Upper lobe of left lung (tissue), 6 donors: ENCODE results near the gene CACNA2D1. TPM values are rescaled to one million over a fixed set of nuclear protein-coding genes. Genes with fewer than 3 reads are reported as not detected.

Source experiments
- ATAC-seq, 2 donors: fragments of 200-7000 bp; cut with Tn5 transposase; one replicate each; pipeline ENCODE4 v1.9.1; 2022; ENCODE audit warnings: mild to moderate bottlenecking in 2 of 2, moderate library complexity in 2 of 2; ENCODE audit not compliant: low FRiP score in 2 of 2
- DNase-seq, 2 donors: peaks; one replicate each; pipeline ENCODE4 v3.0.0-alpha.2; 2019 to 2020
- H3K27ac ChIP-seq, 4 donors: fragments of 200-600 bp; sonication (generic); one replicate each; pipeline ENCODE4 v1.5.1; 2016 to 2019
- H3K27me3 ChIP-seq, 4 donors: fragments of 200-600 bp; sonication (generic); one replicate each; pipeline ENCODE4 v1.5.1; 2017 to 2019
- H3K36me3 ChIP-seq, 4 donors: fragments of 200-600 bp; sonication (generic); one replicate each; pipeline ENCODE4 v1.5.1; 2016 to 2019
- H3K4me1 ChIP-seq, 4 donors: fragments of 200-600 bp; sonication (generic); one replicate each; pipeline ENCODE4 v1.5.1; 2018 to 2019
- H3K4me3 ChIP-seq, 4 donors: fragments of 200-600 bp; sonication (generic); one replicate each; pipeline ENCODE4 v1.5.1; 2017 to 2019; ENCODE audit warnings: mild to moderate bottlenecking in 2 of 4, moderate library complexity in 1 of 4
- H3K9me3 ChIP-seq, 4 donors: fragments of 200-600 bp; sonication (generic); one replicate each; pipeline ENCODE4 v1.5.1; 2018 to 2019
- CTCF ChIP-seq, 6 experiments: fragments of 450-650 bp in 4 of 6; fragments of 200-600 bp in 2 of 6; sonication (generic) in 2 of 6; IDR thresholded peaks; one replicate each; pipeline ENCODE4 v1.5.1; 2016 to 2019; ENCODE audit warnings: antibody characterized with exemption in 6 of 6
- EP300 ChIP-seq, 4 donors: sonication (generic); formaldehyde crosslinking; IDR thresholded peaks; one replicate each; pipeline ENCODE4 v1.5.1; 2017; ENCODE audit warnings: antibody characterized with exemption in 4 of 4, control low read depth in 2 of 4
- POLR2A ChIP-seq, 4 donors: fragments of 450-650 bp; IDR thresholded peaks; one replicate each; pipeline ENCODE4 v1.5.1; 2016 to 2017; ENCODE audit warnings: antibody characterized with exemption in 4 of 4, mild to moderate bottlenecking in 2 of 4
- POLR2AphosphoS5 ChIP-seq, 2 donors: sonication (generic); formaldehyde crosslinking; IDR thresholded peaks; one replicate each; pipeline ENCODE4 v1.5.1; 2017; ENCODE audit warnings: antibody characterized with exemption in 2 of 2
- WGBS, 2 donors: methylation state at CpG; one replicate each; pipeline ENCODE4 v1.1.5; 2017 to 2018; 5-methylcytosine and 5-hydroxymethylcytosine counted together
- total RNA-seq, 6 donors: library from RNA; depleted of rRNA in 4 of 6; stranded (reverse); fragments of >200 nt in 4 of 6; gene quantifications; one replicate each; pipeline versions ENCODE4 v1.1.0 to v1.2.1, GENCODE V29; 2016 to 2021
- donor health status: DM: no; HTN: no; CAD: no; lungs with moderate emphysema.
- donor health status: DM: no; HTN: yes; CAD: no; lungs with severe emphysema.

CACNA2D1 gene
- total RNA-seq, 6 donors from 2014 or later: 6.7 to 85.9 (median 9.6) TPM

- Histone ChIP-seq H3K4me3 (no peak overlapping the region), H3K9me3 (no peaks in the 10 kb centered on the region), H3K4me1 (no peaks in the 10 kb centered on the region), H3K36me3 (no peaks in the 10 kb centered on the region), H3K27ac (no peak overlapping the region), H3K27me3 (no peaks in the 10 kb centered on the region)
- 81 to 94% methylated on average over 2 of the region's 2 CpGs for WGBS, 2 donors
- TF ChIP-seq EP300 (IDR thresholded peaks at IDR 0.05) (no peak), CTCF (IDR thresholded peaks at IDR 0.05) (no peak), POLR2AphosphoS5 (IDR thresholded peaks at IDR 0.05) (no peak), POLR2A (IDR thresholded peaks at IDR 0.05) (no peak)
- DNase-seq (no peak), ATAC-seq (no peak)
Observed at GRCh38 chr7:82317760-82318159, 125.8 kb downstream of the CACNA2D1 start.

GRCh38 chr7:82317257-82317721 is 126.3 kb downstream of the CACNA2D1 start:
- no peaks in the 10 kb centered on the region for H3K27me3 ChIP-seq
- ATAC-seq (no peak), DNase-seq (no peak)
- H3K27ac ChIP-seq: no peak overlapping the region
- H3K9me3 ChIP-seq: no peaks in the 10 kb centered on the region
- H3K36me3 ChIP-seq: no peaks in the 10 kb centered on the region
- no peaks in the 10 kb centered on the region for H3K4me1 ChIP-seq
- no peak overlapping the region for H3K4me3 ChIP-seq
- TF ChIP-seq POLR2A (IDR thresholded peaks at IDR 0.05): no peak
- WGBS, 2 donors: 74 to 82% methylated on average over 3 of the region's 3 CpGs

- DNase-seq (no peak), ATAC-seq (no peak)
- no peaks in the 10 kb centered on the region for H3K4me1 ChIP-seq
- TF ChIP-seq POLR2A (IDR thresholded peaks at IDR 0.05) (no peak), CTCF (IDR thresholded peaks at IDR 0.05) (no peak), EP300 (IDR thresholded peaks at IDR 0.05) (no peak), POLR2AphosphoS5 (IDR thresholded peaks at IDR 0.05) (no peak)
- 77 to 88% methylated on average over 1 of the region's 1 CpG for WGBS, 2 donors
- no peaks in the 10 kb centered on the region for H3K9me3 ChIP-seq
- no peak overlapping the region for H3K27ac ChIP-seq
- no peaks in the 10 kb centered on the region for H3K27me3 ChIP-seq
- no peaks in the 10 kb centered on the region for H3K36me3 ChIP-seq
- H3K4me3 ChIP-seq: no peak overlapping the region
Observed at GRCh38 chr7:82313269-82313668, 130.3 kb downstream of the CACNA2D1 start.

- H3K27me3 ChIP-seq: no peaks in the 10 kb centered on the region
- DNase-seq (no peak), ATAC-seq (no peak)
- H3K36me3 ChIP-seq: no peaks in the 10 kb centered on the region
- H3K4me1 ChIP-seq: no peaks in the 10 kb centered on the region
- H3K27ac ChIP-seq: no peak overlapping the region
- TF ChIP-seq POLR2AphosphoS5 (IDR thresholded peaks at IDR 0.05) (no peak), CTCF (IDR thresholded peaks at IDR 0.05) (no peak), POLR2A (IDR thresholded peaks at IDR 0.05) (no peak), EP300 (IDR thresholded peaks at IDR 0.05) (no peak)
- H3K9me3 ChIP-seq: no peaks in the 10 kb centered on the region
- WGBS, 2 donors: 87 to 94% methylated on average over 5 of the region's 5 CpGs
- H3K4me3 ChIP-seq: no peak overlapping the region
Observed at GRCh38 chr7:82312646-82313045, 130.9 kb downstream of the CACNA2D1 start.

GRCh38 chr7:82305347-82306005 is 138.1 kb downstream of the CACNA2D1 start:
- Histone ChIP-seq H3K27me3 (no peaks in the 10 kb centered on the region), H3K36me3 (no peaks in the 10 kb centered on the region), H3K27ac (no peak overlapping the region), H3K9me3 (no peaks in the 10 kb centered on the region), H3K4me1 (no peaks in the 10 kb centered on the region), H3K4me3 (no peak overlapping the region)
- no peak for TF ChIP-seq POLR2AphosphoS5 (IDR thresholded peaks at IDR 0.05)
- no peak for TF ChIP-seq CTCF (IDR thresholded peaks at IDR 0.05)
- no peak for TF ChIP-seq POLR2A (IDR thresholded peaks at IDR 0.05)
- TF ChIP-seq EP300 (IDR thresholded peaks at IDR 0.05): no peak
- WGBS, 2 donors: 78 to 81% methylated on average over 4 of the region's 4 CpGs
- no peak for ATAC-seq
- DNase-seq: no peak
